Esophagus muscularis mucosa (tissue), 4 donors: Measurements from ENCODE around the gene CDC42SE2. TPM values are rescaled to one million over a fixed set of nuclear protein-coding genes. Genes with fewer than 3 reads are reported as not detected.
"Not testable (repeated sequence)": the region's sequence is repeated elsewhere in the genome, so short reads cannot be mapped to it uniquely, and the experiment has no call there.

Source experiments
- DNase-seq: peaks from one replicate; pipeline ENCODE4 v3.0.0-alpha.2; 2017; ENCODE audit errors: extremely low spot score
- H3K27ac ChIP-seq, 4 donors: fragments of 200-600 bp; sonication (generic); replicated peaks in 1 of 4; 1 replicate in 3 of 4; 2 replicates in 1 of 4; pipeline ENCODE4 v1.5.1; 2016 to 2019; ENCODE audit warnings: mild to moderate bottlenecking in 1 of 4
- H3K27me3 ChIP-seq, 4 donors: fragments of 200-600 bp; sonication (generic); one replicate each; pipeline versions ENCODE4 v1.5.1 to v1.6.0; 2016 to 2019
- H3K36me3 ChIP-seq, 4 donors: fragments of 200-600 bp; sonication (generic); one replicate each; pipeline ENCODE4 v1.5.1; 2016 to 2019
- H3K4me1 ChIP-seq, 4 donors: fragments of 200-600 bp; sonication (generic); one replicate each; pipeline ENCODE4 v1.5.1; 2016 to 2019
- H3K4me3 ChIP-seq, 4 donors: fragments of 200-600 bp; sonication (generic); 1 replicate in 2 of 4; 2 replicates in 2 of 4; pipeline ENCODE4 v1.5.1; 2016 to 2019; ENCODE audit warnings: mild to moderate bottlenecking in 4 of 4, moderate library complexity in 1 of 4
- H3K9me3 ChIP-seq, 4 donors: fragments of 200-600 bp; sonication (generic); 1 replicate in 3 of 4; 2 replicates in 1 of 4; pipeline ENCODE4 v1.5.1; 2016 to 2019
- CTCF ChIP-seq, 3 experiments: fragments of 200-600 bp in 2 of 3; fragments of 450-650 bp in 1 of 3; sonication (generic) in 2 of 3; IDR thresholded peaks; one replicate each; pipeline ENCODE4 v1.5.1; 2017 to 2019; ENCODE audit warnings: antibody characterized with exemption in 3 of 3, mild to moderate bottlenecking in 2 of 3, moderate library complexity in 1 of 3
- EP300 ChIP-seq: sonication (generic); formaldehyde crosslinking; IDR thresholded peaks from one replicate; pipeline ENCODE4 v1.6.1; 2017; ENCODE audit warnings: antibody characterized with exemption
- POLR2A ChIP-seq: fragments of 450-650 bp; IDR thresholded peaks from one replicate; pipeline ENCODE4 v1.6.1; 2017; ENCODE audit warnings: antibody characterized with exemption, moderate library complexity, mild to moderate bottlenecking, low read depth
- POLR2AphosphoS5 ChIP-seq, 2 donors: sonication (generic); formaldehyde crosslinking; IDR thresholded peaks; one replicate each; pipeline ENCODE4 v1.6.1; 2017; ENCODE audit warnings: antibody characterized with exemption in 2 of 2
- WGBS: methylation state at CpG from one replicate; pipeline ENCODE4 v1.1.5; 2018; 5-methylcytosine and 5-hydroxymethylcytosine counted together
- intact Hi-C: fragments of 100-400 bp; cut with DNase I; formaldehyde crosslinking; loops from one replicate; pipeline ENCODE4 v1.15.1; 2023
- total RNA-seq, 4 donors: library from RNA; depleted of rRNA; stranded (reverse); fragments of >200 nt; gene quantifications; one replicate each; pipeline versions ENCODE4 v1.1.0 to v1.2.1, GENCODE V29; 2016

CDC42SE2 gene
- total RNA-seq, 4 donors from 2014 or later, result 23.1 to 28.0 (median 25.4) TPM

GRCh38 chr5:131337240-131338050 is 73.6 kb downstream of the CDC42SE2 start:
- H3K4me3 ChIP-seq, H3K36me3 ChIP-seq, DNase-seq, intact Hi-C loops, H3K4me1 ChIP-seq, H3K27me3 ChIP-seq, H3K27ac ChIP-seq, H3K9me3 ChIP-seq: not testable (repeated sequence)
- WGBS, result 98% methylated on average over 23 of the region's 27 CpGs

- 98% methylated on average over 4 of the region's 4 CpGs for WGBS
- intact Hi-C loops, result no loop called here
Measured at GRCh38 chr5:131338051-131338453, 74.2 kb downstream of the CDC42SE2 start.

GRCh38 chr5:131344288-131344687 is 80.4 kb downstream of the CDC42SE2 start:
- H3K36me3 ChIP-seq, DNase-seq, intact Hi-C loops, H3K27ac ChIP-seq, H3K9me3 ChIP-seq, H3K4me3 ChIP-seq, H3K27me3 ChIP-seq, H3K4me1 ChIP-seq: not testable (repeated sequence)
- WGBS, result 98% methylated on average over 9 of the region's 9 CpGs

More at GRCh38 chr5:131338051-131338453, 74.2 kb downstream of the CDC42SE2 start:
- no peaks in the 10 kb centered on the region for H3K4me1 ChIP-seq
- H3K9me3 ChIP-seq, result no peaks in the 10 kb centered on the region
- peaks cover 0 to 6% (median 0%) of the 10 kb centered on the region in 4 donors for H3K36me3 ChIP-seq
- H3K27me3 ChIP-seq, result no peaks in the 10 kb centered on the region
- H3K27ac ChIP-seq, result no peak overlapping the region
- TF ChIP-seq EP300, result no peak
- TF ChIP-seq POLR2A, result no peak
- TF ChIP-seq POLR2AphosphoS5 (IDR thresholded peaks at IDR 0.05), result no peak
- TF ChIP-seq CTCF (IDR thresholded peaks at IDR 0.05), result no peak
- no peak overlapping the region for H3K4me3 ChIP-seq
- DNase-seq, result no peak

- intact Hi-C loops, result not testable (repeated sequence)
Measured at GRCh38 chr5:131346204-131346603, 82.4 kb downstream of the CDC42SE2 start.

GRCh38 chr5:131353991-131354390 is 90.1 kb downstream of the CDC42SE2 start:
- no peak for DNase-seq
- H3K36me3 ChIP-seq, result peaks cover 0 to 3% (median 0%) of the 10 kb centered on the region in 4 donors
- H3K4me3 ChIP-seq, result no peak overlapping the region
- TF ChIP-seq EP300, result no peak
- no peak for TF ChIP-seq CTCF (IDR thresholded peaks at IDR 0.05)
- TF ChIP-seq POLR2AphosphoS5 (IDR thresholded peaks at IDR 0.05), result no peak
- no peak for TF ChIP-seq POLR2A
- H3K27me3 ChIP-seq, result no peaks in the 10 kb centered on the region
- intact Hi-C loops, result no loop called here
- no peaks in the 10 kb centered on the region for H3K9me3 ChIP-seq
- H3K27ac ChIP-seq, result no peak overlapping the region
- H3K4me1 ChIP-seq, result peaks cover 5 to 17% (median 11%) of the 10 kb centered on the region in 4 donors
- 94% methylated on average over 3 of the region's 3 CpGs for whole genome bisulfite sequencing

More at GRCh38 chr5:131346204-131346603, 82.4 kb downstream of the CDC42SE2 start:
- H3K9me3 ChIP-seq, H3K27ac ChIP-seq, DNase-seq, H3K27me3 ChIP-seq, H3K4me3 ChIP-seq, H3K4me1 ChIP-seq: not testable (repeated sequence)
- WGBS, result 90% methylated on average over 3 of the region's 3 CpGs
- peaks cover 0 to 12% (median 3%) of the 10 kb centered on the region in 4 donors for H3K36me3 ChIP-seq

GRCh38 chr5:131355971-131356528 is 92.2 kb downstream of the CDC42SE2 start:
- Histone ChIP-seq H3K9me3 (no peaks in the 10 kb centered on the region), H3K36me3 (peaks cover 0 to 17% (median 7%) of the 10 kb centered on the region in 4 donors), H3K4me3 (no peak overlapping the region), H3K27me3 (no peaks in the 10 kb centered on the region), H3K27ac (no peak overlapping the region), H3K4me1 (peaks cover 5 to 17% (median 11%) of the 10 kb centered on the region in 4 donors)
- intact Hi-C loops, result no loop called here
- 65% methylated on average over 1 of the region's 1 CpG for WGBS
- TF ChIP-seq EP300 (no peak), POLR2AphosphoS5 (IDR thresholded peaks at IDR 0.05) (no peak), POLR2A (no peak), CTCF (IDR thresholded peaks at IDR 0.05) (no peak)
- no peak for DNase-seq
